Neural crest cell (in vitro differentiated cells): ENCODE results near the gene IGFL3. TPM values are rescaled to one million over a fixed set of nuclear protein-coding genes. Genes with fewer than 3 reads are reported as not detected.

Experiments
- DNase-seq: peaks from one replicate; pipeline ENCODE4 v3.0.0; 2021; ENCODE audit warnings: low read depth, mixed read lengths, low spot score
- H3K27ac Mint-ChIP-seq: one replicate; pipeline ENCODE4 v1.8.0; 2021; ENCODE audit warnings: mild to moderate bottlenecking, mixed read lengths; ENCODE audit not compliant: unreplicated experiment
- H3K27me3 Mint-ChIP-seq: 2 replicates; pipeline ENCODE4 v1.8.0; 2021; ENCODE audit warnings: low read depth, mild to moderate bottlenecking, mixed read lengths
- H3K36me3 Mint-ChIP-seq: 2 replicates; pipeline ENCODE4 v1.8.0; 2021; ENCODE audit warnings: low read depth, mild to moderate bottlenecking, mixed read lengths
- H3K4me1 Mint-ChIP-seq: 2 replicates; pipeline ENCODE4 v1.8.0; 2021; ENCODE audit warnings: mixed read lengths
- H3K4me3 Mint-ChIP-seq: one replicate; pipeline ENCODE4 v1.8.0; 2021; ENCODE audit warnings: mild to moderate bottlenecking, mixed read lengths
- H3K9me3 Mint-ChIP-seq: 2 replicates; pipeline ENCODE4 v1.8.0; 2021; ENCODE audit warnings: mixed read lengths
- total RNA-seq: library from RNA; stranded (reverse); gene quantifications from 2 replicates; pipeline ENCODE4 v1.2.1, GENCODE V29; 2021
- TF ChIP-seq, protein P1 (sequence below): fragments of 200-600 bp; sonication (generic); conservative IDR thresholded peaks from 2 replicates; pipeline ENCODE4 v1.5.0; 2021; ENCODE audit warnings: antibody characterized with exemption, mild to moderate bottlenecking

IGFL3 gene
- total RNA-seq, 1 donor from 2014 or later, result not detected

GRCh38 chr19:46144756-46145155 lies 20.3 kb upstream of the IGFL3 start:
- TF ChIP-seq, protein P1, sequence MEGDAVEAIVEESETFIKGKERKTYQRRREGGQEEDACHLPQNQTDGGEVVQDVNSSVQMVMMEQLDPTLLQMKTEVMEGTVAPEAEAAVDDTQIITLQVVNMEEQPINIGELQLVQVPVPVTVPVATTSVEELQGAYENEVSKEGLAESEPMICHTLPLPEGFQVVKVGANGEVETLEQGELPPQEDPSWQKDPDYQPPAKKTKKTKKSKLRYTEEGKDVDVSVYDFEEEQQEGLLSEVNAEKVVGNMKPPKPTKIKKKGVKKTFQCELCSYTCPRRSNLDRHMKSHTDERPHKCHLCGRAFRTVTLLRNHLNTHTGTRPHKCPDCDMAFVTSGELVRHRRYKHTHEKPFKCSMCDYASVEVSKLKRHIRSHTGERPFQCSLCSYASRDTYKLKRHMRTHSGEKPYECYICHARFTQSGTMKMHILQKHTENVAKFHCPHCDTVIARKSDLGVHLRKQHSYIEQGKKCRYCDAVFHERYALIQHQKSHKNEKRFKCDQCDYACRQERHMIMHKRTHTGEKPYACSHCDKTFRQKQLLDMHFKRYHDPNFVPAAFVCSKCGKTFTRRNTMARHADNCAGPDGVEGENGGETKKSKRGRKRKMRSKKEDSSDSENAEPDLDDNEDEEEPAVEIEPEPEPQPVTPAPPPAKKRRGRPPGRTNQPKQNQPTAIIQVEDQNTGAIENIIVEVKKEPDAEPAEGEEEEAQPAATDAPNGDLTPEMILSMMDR, result no peak
- peaks cover 6% of the 10 kb centered on the region for H3K27me3 Mint-ChIP-seq
- no peak for DNase-seq
- peaks cover 15% of the 10 kb centered on the region for H3K4me1 Mint-ChIP-seq
- no peaks in the 10 kb centered on the region for H3K36me3 Mint-ChIP-seq
- no peak overlapping the region for H3K27ac Mint-ChIP-seq
- peaks cover 2% of the 10 kb centered on the region for H3K9me3 Mint-ChIP-seq
- H3K4me3 Mint-ChIP-seq, result no peak overlapping the region

GRCh38 chr19:46142294-46142693 lies 17.8 kb upstream of the IGFL3 start:
- peaks cover 10% of the 10 kb centered on the region for H3K4me1 Mint-ChIP-seq
- no peaks in the 10 kb centered on the region for H3K27me3 Mint-ChIP-seq
- DNase-seq, result no peak
- no peaks in the 10 kb centered on the region for H3K36me3 Mint-ChIP-seq
- H3K4me3 Mint-ChIP-seq, result no peak overlapping the region
- H3K9me3 Mint-ChIP-seq, result peaks cover 2% of the 10 kb centered on the region
- no peak overlapping the region for H3K27ac Mint-ChIP-seq
- TF ChIP-seq, protein P1, result no peak

GRCh38 chr19:46141421-46141820 lies 16.9 kb upstream of the IGFL3 start:
- H3K4me1 Mint-ChIP-seq, result peaks cover 7% of the 10 kb centered on the region
- H3K36me3 Mint-ChIP-seq, result no peaks in the 10 kb centered on the region
- no peak overlapping the region for H3K4me3 Mint-ChIP-seq
- peaks cover 2% of the 10 kb centered on the region for H3K9me3 Mint-ChIP-seq
- no peaks in the 10 kb centered on the region for H3K27me3 Mint-ChIP-seq
- peak overlapping the region; percentile 52 for H3K27ac Mint-ChIP-seq
- TF ChIP-seq, protein P1, result no peak
- no peak for DNase-seq

- Mint-ChIP-seq H3K36me3 (peaks cover 16% of the 10 kb centered on the region), H3K9me3 (peaks cover 17% of the 10 kb centered on the region), H3K27me3 (no peaks in the 10 kb centered on the region), H3K4me3 (no peak overlapping the region), H3K27ac (no peak overlapping the region), H3K4me1 (peaks cover 20% of the 10 kb centered on the region)
- no peak for DNase-seq
- TF ChIP-seq, protein P1, result no peak
These were observed 13.5 kb upstream of the IGFL3 start for GRCh38 chr19:46137915-46138473.

DNA sequence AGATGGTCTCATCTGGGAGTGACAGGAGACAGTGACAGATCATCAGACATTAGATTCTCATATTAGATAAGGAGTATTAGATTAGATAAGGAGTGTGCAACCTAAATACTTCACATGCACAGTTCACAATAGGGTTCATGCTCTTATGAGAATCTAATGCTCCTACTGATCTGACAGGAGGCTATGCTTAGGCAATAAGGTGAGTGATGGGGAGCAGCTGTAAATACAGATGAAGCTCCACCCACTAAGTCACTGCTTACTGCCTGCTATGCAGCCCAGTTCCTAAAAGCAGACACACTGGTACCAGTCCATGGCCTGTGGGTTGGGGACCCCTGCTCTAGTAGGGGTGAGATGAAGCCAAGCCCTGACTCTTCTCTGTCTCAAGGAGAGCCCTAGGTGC lies 10.0 kb upstream of the IGFL3 start:
- TF ChIP-seq, protein P1, result no peak
- no peak overlapping the region for H3K4me3 Mint-ChIP-seq
- no peak for DNase-seq
- H3K4me1 Mint-ChIP-seq, result peaks cover 26% of the 10 kb centered on the region
- no peaks in the 10 kb centered on the region for H3K27me3 Mint-ChIP-seq
- H3K27ac Mint-ChIP-seq, result no peak overlapping the region
- H3K36me3 Mint-ChIP-seq, result peaks cover 19% of the 10 kb centered on the region
- peaks cover 22% of the 10 kb centered on the region for H3K9me3 Mint-ChIP-seq
